Endometrium (tissue), 2 donors: ENCODE results near the gene COPS2.
A peak's percentile ranks its signal among the peaks of the same experiment; 100 is the strongest.
"Not testable (repeated sequence)": the region's sequence is repeated elsewhere in the genome, so short reads cannot be mapped to it uniquely, and the experiment has no call there.

ENCODE experiments used
- FAIRE-seq: peaks from 2 replicates; lab custom pipeline; 2012; peaks lifted over from hg19 to GRCh38; lab: Jason Lieb, UNC
- donor health status: control.
- donor health status: control.

COPS2 gene

GRCh38 chr15:49155110-49155833 lies at the start of gene COPS2:
TSS of gene COPS2 (minus strand) at chr15:49155599. CDS start at chr15:49155578, 21 bp downstream.
- FAIRE-seq, result peak; percentile 92

DNA sequence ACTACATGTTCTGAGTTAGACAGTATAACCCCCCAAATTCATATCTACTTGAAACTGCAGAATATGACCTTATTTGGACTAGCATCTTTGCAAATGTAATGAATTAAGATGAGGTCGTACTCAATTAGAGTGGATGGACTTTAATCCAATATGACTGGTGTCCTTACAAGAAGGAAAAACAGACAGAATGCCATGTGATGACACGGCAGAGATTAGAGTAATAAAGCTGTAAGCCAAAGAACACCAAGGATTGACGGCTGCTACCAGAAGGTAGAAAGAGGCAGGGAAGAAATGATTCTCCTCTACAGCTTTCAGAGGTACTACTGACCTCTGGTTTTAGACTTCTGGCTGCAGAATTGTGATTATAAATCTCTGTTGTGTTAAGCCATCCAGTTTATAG lies 44.9 kb upstream of the COPS2 start:
- no peak for FAIRE-seq

- no peak for FAIRE-seq
Measured at GRCh38 chr15:49199666-49200065, 44.3 kb upstream of the COPS2 start.

DNA sequence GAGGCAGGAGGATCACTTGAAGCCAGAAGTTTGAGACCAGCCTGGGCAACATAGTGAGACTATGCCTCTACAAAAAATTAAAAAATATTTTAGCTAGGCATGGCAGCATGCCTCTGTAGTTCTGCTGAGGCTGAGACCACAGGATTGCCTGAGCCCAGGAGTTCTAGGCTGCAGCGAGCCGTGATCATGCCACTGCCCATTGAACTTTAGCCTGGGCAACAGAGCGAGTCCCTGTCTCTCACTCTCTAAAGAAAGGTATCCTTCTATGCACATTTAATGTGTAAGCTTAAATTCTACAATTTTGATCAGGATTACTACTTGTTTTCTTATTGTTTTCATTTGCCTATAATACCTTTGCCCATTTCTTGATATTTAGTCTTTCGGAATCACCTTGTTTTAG lies 41.5 kb upstream of the COPS2 start:
- no peak for FAIRE-seq

DNA sequence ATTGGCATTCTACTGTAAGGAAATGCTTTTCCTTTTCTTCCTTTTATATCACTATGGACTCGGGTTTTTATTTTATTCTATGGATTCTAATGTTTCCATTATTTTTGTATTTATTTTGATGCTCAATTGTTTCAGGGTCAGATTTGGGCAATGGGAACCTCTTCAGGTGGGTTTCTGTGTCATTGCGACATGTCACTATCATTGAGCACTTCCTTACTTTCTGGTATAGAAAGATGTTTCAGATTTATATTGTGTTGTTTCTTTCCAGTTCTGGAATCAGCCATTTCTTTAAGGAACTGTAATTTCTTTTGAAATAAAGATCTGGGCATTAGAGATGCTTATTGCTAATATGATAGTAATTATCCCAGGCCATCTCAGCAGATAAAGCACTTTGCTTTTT lies 36.5 kb upstream of the COPS2 start:
- FAIRE-seq, result no peak

GRCh38 chr15:49190586-49190985 lies 35.2 kb upstream of the COPS2 start:
- FAIRE-seq, result no peak

GRCh38 chr15:49189631-49190030 lies 34.2 kb upstream of the COPS2 start:
- no peak for FAIRE-seq

DNA sequence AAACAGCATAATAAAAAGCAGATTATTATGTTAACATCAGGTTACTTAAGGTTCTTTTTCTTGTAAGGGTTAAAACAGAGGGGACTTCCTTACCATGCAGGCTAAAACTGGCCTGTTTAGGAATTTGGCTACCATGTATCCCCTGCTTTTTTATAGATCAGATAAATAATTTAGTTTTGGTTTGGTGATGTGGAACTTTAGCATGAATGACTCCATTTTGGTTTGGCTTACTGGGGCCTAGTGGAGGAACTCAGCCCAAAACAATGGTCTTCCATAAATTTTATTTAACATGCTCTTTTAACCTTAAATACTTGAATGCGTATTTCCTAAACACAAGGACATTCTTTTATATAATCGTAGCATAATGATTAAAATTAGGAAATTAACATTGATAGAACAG lies 33.5 kb upstream of the COPS2 start:
- no peak for FAIRE-seq

DNA sequence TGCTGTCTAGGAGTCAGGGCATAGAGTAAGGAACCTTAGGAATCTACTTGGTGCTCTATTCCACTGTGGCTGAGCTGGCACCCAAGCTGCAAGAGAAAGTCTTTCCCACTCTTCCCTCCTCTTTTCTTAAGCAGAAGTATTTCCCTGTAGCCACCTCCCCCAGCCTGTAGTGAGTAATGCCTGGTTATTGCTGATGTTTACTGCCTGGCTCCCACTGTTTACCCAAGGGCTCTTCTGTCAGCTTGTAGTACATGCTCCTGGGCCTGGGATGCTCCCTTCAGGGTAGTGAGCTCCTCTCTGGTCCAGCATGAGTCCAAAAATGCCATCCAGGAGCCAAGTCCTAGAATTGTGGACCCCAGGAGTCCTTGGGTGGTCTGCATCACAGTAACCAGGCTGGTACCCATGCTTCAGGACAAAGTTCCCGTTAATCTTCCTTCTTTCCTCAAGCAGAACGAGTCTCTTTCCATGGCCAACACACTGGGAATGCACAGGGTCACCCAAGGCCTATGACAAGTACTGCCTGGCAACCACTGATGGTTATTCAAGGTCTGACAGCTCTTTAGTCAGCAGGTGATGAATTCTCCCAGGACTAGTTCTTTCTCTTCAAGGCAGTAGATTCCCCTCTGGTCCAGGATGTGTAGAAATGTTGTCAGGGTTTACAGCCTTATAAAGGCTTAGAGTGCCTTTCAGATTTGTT lies 32.3 kb upstream of the COPS2 start:
- no peak for FAIRE-seq

- no peak for FAIRE-seq
Measured at GRCh38 chr15:49185473-49185872, 30.1 kb upstream of the COPS2 start.

DNA sequence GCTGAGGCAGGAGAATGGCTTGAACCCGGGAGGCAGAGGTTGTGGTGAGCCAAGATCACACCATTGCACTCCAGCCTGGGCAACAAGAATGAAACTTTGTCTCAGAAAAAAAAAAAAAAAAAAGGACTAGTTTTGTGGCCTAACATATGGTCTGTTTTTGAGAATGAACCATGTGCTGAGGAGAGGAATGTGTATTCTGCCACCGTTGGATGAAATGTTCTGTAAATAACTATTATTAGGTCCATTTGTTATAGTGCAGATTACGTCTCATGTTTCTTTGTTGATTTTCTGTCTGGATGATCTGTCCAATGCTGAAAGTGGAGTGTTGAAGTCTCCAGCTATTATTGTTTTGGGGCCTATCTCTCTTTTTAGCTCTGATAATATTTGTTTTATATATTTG lies 28.3 kb upstream of the COPS2 start:
- not testable (repeated sequence) for FAIRE-seq

DNA sequence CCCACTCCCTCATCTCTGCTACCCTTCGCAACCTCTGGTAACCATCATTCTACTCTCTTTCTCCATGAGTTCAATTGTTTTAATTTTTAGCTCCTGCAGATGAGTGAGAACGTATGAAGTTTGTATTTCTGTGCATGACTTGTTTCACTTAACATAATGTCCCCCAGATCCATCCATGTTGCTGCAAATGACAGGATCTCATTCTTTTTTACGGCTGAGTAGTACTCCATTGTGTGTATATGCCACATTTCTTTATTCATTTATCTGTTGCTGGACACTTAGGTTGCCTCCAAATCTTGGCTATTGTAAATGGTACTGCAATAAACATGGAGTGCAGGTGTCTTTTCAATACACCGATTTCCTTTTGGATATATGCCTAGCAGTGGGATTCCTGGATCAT lies 26.7 kb upstream of the COPS2 start:
- no peak for FAIRE-seq

- no peak for FAIRE-seq
Measured at GRCh38 chr15:49179433-49180190, 24.2 kb upstream of the COPS2 start.

- no peak for FAIRE-seq
Measured at GRCh38 chr15:49178497-49178896, 23.1 kb upstream of the COPS2 start.

DNA sequence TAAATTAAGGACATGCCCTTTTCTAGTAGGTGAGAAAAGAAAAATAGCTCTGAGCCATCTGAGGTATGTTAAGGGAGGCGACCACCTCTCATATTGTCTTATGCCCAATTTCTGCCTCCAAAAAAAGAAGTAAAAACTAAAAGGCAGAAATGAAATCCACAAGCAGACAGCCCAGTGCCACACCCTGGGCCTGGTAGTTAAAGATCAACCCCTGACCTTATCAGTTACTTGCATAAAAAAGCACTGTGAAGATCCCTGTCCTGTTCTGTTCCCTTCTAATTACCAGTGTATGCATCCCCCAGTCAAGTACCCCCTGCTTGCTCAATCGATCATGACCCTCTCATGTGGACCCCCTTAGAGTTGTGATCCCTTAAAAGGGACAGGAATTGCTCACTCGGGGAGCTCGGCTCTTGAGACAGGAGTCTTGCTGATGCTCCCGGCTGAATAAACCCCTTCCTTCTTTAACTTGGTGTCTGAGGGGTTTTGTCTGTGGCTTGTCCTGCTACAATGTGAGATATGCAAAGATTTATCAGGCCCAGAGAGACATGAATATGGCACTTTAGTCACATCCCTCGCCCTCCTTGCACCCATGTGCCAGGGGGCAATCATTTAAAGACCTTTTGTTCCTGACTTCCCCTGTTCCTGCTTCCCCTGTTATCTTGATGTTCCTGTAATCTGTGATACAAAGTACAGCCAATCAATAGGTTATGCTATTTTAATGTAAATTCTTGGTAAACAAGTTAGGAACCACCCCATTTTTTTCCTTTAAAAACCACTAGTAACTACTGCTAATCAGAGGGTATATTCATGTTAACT lies 20.4 kb upstream of the COPS2 start:
- not testable (repeated sequence) for FAIRE-seq

GRCh38 chr15:49174902-49175301 lies 19.5 kb upstream of the COPS2 start:
- no peak for FAIRE-seq

GRCh38 chr15:49171790-49172189 lies 16.4 kb upstream of the COPS2 start:
- FAIRE-seq, result no peak

- peak; percentile 48 for FAIRE-seq
Measured at GRCh38 chr15:49169880-49170597, 14.6 kb upstream of the COPS2 start, which contains the start of gene GALK2. TSS of gene GALK2 (plus strand) at chr15:49170247. CDS start at chr15:49170323, 76 bp downstream.

GRCh38 chr15:49168016-49168415 lies 12.6 kb upstream of the COPS2 start:
- FAIRE-seq, result no peak

DNA sequence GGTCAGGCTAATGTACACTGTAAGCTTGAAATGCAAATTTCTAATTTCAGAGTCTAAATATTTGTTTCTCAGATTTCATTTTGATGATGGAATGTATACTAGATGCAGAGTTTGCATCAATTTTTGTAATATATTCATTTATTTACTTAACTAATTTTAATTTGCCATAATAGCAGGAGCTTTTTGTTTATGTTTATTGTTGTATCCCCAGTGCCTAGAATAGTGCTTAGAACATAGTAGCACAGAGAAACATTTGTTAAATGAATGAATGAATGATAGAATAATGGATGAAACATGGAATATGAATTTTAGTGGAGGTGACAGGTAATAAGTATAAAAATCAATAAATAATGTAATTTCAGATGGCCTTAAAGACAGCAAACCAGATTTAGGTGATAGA lies 9.5 kb upstream of the COPS2 start:
- no peak for FAIRE-seq

GRCh38 chr15:49163678-49164077 lies 8.3 kb upstream of the COPS2 start:
- no peak for FAIRE-seq
